MM.1S (cell line): ENCODE results near the gene CROCC2.

ENCODE experiments used
- DNase-seq: peaks from one replicate; pipeline ENCODE4 v3.0.0-alpha.2; 2015
- H2AFZ ChIP-seq: fragments of 300-600 bp; sonication (generic); 2 replicates; pipeline ENCODE4 v1.6.0; 2016; ENCODE audit warnings: antibody characterized with exemption, low read length
- H3F3A ChIP-seq: fragments of 300-600 bp; sonication (generic); 2 replicates; pipeline ENCODE4 v1.6.1; 2016; ENCODE audit warnings: mild to moderate bottlenecking, antibody characterized with exemption, low read length, moderate library complexity, mixed read lengths; ENCODE audit not compliant: insufficient read depth
- H3K27ac ChIP-seq: fragments of 300-600 bp; sonication (generic); 2 replicates; pipeline ENCODE4 v1.5.1; 2016; ENCODE audit warnings: mild to moderate bottlenecking, low read length
- H3K27me3 ChIP-seq: fragments of 300-600 bp; sonication (generic); replicated peaks from 2 replicates; pipeline ENCODE4 v1.6.0; 2016; ENCODE audit warnings: low read length; ENCODE audit not compliant: insufficient read depth
- H3K36me3 ChIP-seq: fragments of 300-600 bp; sonication (generic); replicated peaks from 2 replicates; pipeline ENCODE4 v1.6.1; 2016; ENCODE audit warnings: mild to moderate bottlenecking, low read length, mixed read lengths; ENCODE audit not compliant: insufficient read depth
- H3K4me1 ChIP-seq: fragments of 300-600 bp; sonication (generic); 2 replicates; pipeline ENCODE4 v1.6.1; 2016; ENCODE audit warnings: low read length, mixed read lengths
- H3K4me2 ChIP-seq: fragments of 300-600 bp; sonication (generic); 2 replicates; pipeline ENCODE4 v1.6.0; 2016; ENCODE audit warnings: low read depth, low read length
- H3K4me3 ChIP-seq: fragments of 300-600 bp; sonication (generic); 2 replicates; pipeline ENCODE4 v1.5.1; 2016; ENCODE audit warnings: low read length, mixed read lengths
- H3K79me2 ChIP-seq: fragments of 300-600 bp; sonication (generic); 2 replicates; pipeline ENCODE4 v1.6.1; 2016; ENCODE audit warnings: mixed run types, low read length, mixed read lengths
- H3K9ac ChIP-seq: fragments of 300-600 bp; sonication (generic); 2 replicates; pipeline ENCODE4 v1.6.1; 2016; ENCODE audit warnings: low read length, mixed read lengths
- H3K9me2 ChIP-seq: fragments of 300-600 bp; sonication (generic); replicated peaks from 2 replicates; pipeline ENCODE4 v1.6.1; 2016; ENCODE audit warnings: mild to moderate bottlenecking, low read length, mixed read lengths; ENCODE audit not compliant: insufficient read depth
- H3K9me3 ChIP-seq: fragments of 300-600 bp; sonication (generic); replicated peaks from 2 replicates; pipeline ENCODE4 v1.6.1; 2016; ENCODE audit warnings: mild to moderate bottlenecking, low read length, mixed read lengths; ENCODE audit not compliant: insufficient read depth
- H4K20me1 ChIP-seq: fragments of 300-600 bp; sonication (generic); 2 replicates; pipeline ENCODE4 v1.6.1; 2016; ENCODE audit warnings: mild to moderate bottlenecking, low read length, moderate library complexity, mixed read lengths; ENCODE audit not compliant: insufficient read depth
- CTCF ChIP-seq: fragments of 300-600 bp; sonication (generic); IDR thresholded peaks from 2 replicates; pipeline ENCODE4 v1.5.1; 2016; ENCODE audit warnings: antibody characterized with exemption, low read length, mixed read lengths
- EZH2 ChIP-seq: fragments of 300-600 bp; sonication (generic); optimal IDR thresholded peaks from 2 replicates; pipeline ENCODE3; 2017; ENCODE audit warnings: low read depth, mild to moderate bottlenecking, antibody characterized with exemption, low read length, mixed read lengths
- EZH2phosphoT487 ChIP-seq: fragments of 300-600 bp; sonication (generic); IDR thresholded peaks from 2 replicates; pipeline ENCODE4 v1.6.1; 2018; ENCODE audit warnings: antibody characterized with exemption, low read length

CROCC2 gene

GRCh38 chr2:240868286-240869108 is 37.6 kb upstream of the CROCC2 start, which contains the start of gene AGXT:
AGXT (plus strand) TSS chr2:240868824; CDS start chr2:240868866, 42 bp downstream.
- H3K4me3 ChIP-seq: no peak within 1 kb of the TSS
- no peak within 1 kb of the TSS for H3K27ac ChIP-seq
- peaks cover 74% of the 10 kb centered on the region for H3K27me3 ChIP-seq
- no peaks in the 10 kb centered on the region for H3K9me2 ChIP-seq
- no peaks in the 10 kb centered on the region for H3K79me2 ChIP-seq
- no peak within 1 kb of the TSS for H2AFZ ChIP-seq
- H3K9me3 ChIP-seq: no peaks in the 10 kb centered on the region
- no peaks in the 10 kb centered on the region for H3K36me3 ChIP-seq
- H4K20me1 ChIP-seq: no peaks in the 10 kb centered on the region
- H3K4me2 ChIP-seq: no peak within 1 kb of the TSS
- H3K9ac ChIP-seq: no peak within 1 kb of the TSS
- H3K4me1 ChIP-seq: no peaks in the 10 kb centered on the region
- no peak for TF ChIP-seq EZH2
- no peak for TF ChIP-seq EZH2phosphoT487
- TF ChIP-seq CTCF: no peak
- no peaks in the 10 kb centered on the region for H3F3A ChIP-seq
- no peak for DNase-seq

- Histone ChIP-seq H3K4me1 (no peaks in the 10 kb centered on the region), H3K4me2 (no peak overlapping the region), H3K9ac (no peak overlapping the region), H3K9me2 (no peaks in the 10 kb centered on the region), H3K27ac (no peak overlapping the region), H3K27me3 (peaks cover 79% of the 10 kb centered on the region), H3F3A (no peaks in the 10 kb centered on the region), H3K79me2 (no peaks in the 10 kb centered on the region), H3K9me3 (no peaks in the 10 kb centered on the region), H4K20me1 (no peaks in the 10 kb centered on the region), H3K36me3 (no peaks in the 10 kb centered on the region), H2AFZ (no peak overlapping the region), H3K4me3 (no peak overlapping the region)
- DNase-seq: no peak
- TF ChIP-seq EZH2: no peak
- no peak for TF ChIP-seq CTCF
- TF ChIP-seq EZH2phosphoT487: no peak
Observed at GRCh38 chr2:240869109-240869955, 36.8 kb upstream of the CROCC2 start.

DNA sequence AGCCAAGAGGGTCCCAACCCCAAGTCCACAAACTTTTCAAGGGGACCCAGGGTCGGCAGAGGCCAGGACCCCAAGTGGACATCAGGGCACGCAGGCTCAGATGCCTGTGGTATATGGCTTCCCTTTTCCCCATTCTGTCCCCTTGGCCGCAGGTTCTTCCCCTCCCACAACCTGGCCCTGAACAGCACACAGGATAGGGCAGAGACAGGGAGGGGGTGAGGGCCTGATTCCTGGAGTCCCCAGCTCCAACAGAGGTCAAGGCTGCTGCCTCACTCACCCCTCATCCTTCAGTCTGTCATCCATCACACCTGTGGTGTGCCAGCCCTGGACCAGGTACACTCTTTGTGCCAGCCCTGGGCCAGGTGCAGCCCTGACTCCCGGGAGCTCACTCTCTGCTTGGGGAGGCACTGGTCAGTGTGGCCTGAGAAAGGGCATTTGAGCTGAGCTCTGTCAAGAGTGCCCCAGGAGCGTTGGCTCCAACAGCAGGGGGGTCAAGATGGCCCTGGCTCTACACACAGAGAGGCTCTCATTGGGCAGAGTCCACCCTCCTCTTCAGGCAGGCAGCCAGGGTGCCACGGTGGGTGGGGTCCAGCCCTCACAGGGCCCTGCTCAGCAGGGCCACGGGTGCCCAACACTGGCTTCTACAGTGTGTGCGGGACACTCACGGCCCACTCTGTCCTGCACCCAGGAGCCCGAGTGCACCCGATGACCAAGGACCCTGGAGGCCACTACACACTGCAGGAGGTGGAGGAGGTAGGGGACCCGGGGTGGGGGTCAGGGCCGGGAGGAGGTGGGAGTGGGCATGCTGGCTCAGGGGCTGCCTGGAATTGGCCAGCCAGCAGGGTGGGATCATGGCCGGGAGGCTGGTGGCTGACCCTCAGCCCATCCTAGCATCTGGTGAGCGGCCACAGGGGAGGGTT is 35.9 kb upstream of the CROCC2 start:
- Histone ChIP-seq H3K4me1 (no peaks in the 10 kb centered on the region), H3K4me2 (no peak overlapping the region), H4K20me1 (no peaks in the 10 kb centered on the region), H3K27ac (no peak overlapping the region), H3F3A (no peaks in the 10 kb centered on the region), H3K79me2 (no peaks in the 10 kb centered on the region), H3K36me3 (no peaks in the 10 kb centered on the region), H3K9ac (no peak overlapping the region), H3K9me2 (no peaks in the 10 kb centered on the region), H3K27me3 (peaks cover 83% of the 10 kb centered on the region), H3K4me3 (no peak overlapping the region), H2AFZ (no peak overlapping the region), H3K9me3 (no peaks in the 10 kb centered on the region)
- no peak for DNase-seq
- TF ChIP-seq EZH2phosphoT487: no peak
- no peak for TF ChIP-seq CTCF
- TF ChIP-seq EZH2: no peak
